CD4-positive, alpha-beta memory T cell (primary cell): ENCODE data around the gene CBARP. TPM values are rescaled to one million over a fixed set of nuclear protein-coding genes. Genes with fewer than 3 reads are reported as not detected.

Source experiments
- CTCF ChIA-PET: fragments of 350-600 bp; sonication (Branson Sonifier 250); formaldehyde crosslinking; loops from one replicate; lab custom pipeline; 2021; ENCODE audit warnings: inconsistent platforms; ENCODE audit not compliant: partially characterized antibody; lab: Charles Lee
- POLR2A ChIA-PET: fragments of 350-600 bp; sonication (Branson Sonifier 250); formaldehyde crosslinking; loops from one replicate; lab custom pipeline; 2021; ENCODE audit not compliant: partially characterized antibody; lab: Charles Lee
- DNase-seq, 5 donors: peaks; one replicate each; pipeline versions ENCODE4 v3.0.0 to v3.0.0-alpha.2; 2020 to 2022; ENCODE audit warnings: mixed read lengths in 1 of 5
- H3K27ac ChIP-seq: one replicate; pipeline ENCODE4 v1.7.0; 2013; ENCODE audit warnings: low read depth, low read length
- H3K27me3 ChIP-seq: 2 replicates; pipeline ENCODE4 v1.7.0; 2013; ENCODE audit warnings: mild to moderate bottlenecking, low read length, moderate library complexity; ENCODE audit not compliant: insufficient read depth
- H3K36me3 ChIP-seq: 2 replicates; pipeline ENCODE4 v1.7.0; 2013; ENCODE audit warnings: mild to moderate bottlenecking, low read length, moderate library complexity; ENCODE audit not compliant: insufficient read depth
- H3K4me1 ChIP-seq: 2 replicates; pipeline ENCODE4 v1.7.0; 2013; ENCODE audit warnings: mild to moderate bottlenecking, low read length, moderate library complexity; ENCODE audit not compliant: insufficient read depth
- H3K4me3 ChIP-seq, 2 donors: one replicate each; pipeline ENCODE4 v1.7.0; 2013; ENCODE audit warnings: low read length in 2 of 2, mild to moderate bottlenecking in 1 of 2
- H3K9me3 ChIP-seq, 2 donors: one replicate each; pipeline ENCODE4 v1.7.0; 2013; ENCODE audit warnings: low read length in 2 of 2, control low read depth in 1 of 2; ENCODE audit not compliant: control insufficient read depth in 1 of 2
- H3K27ac Mint-ChIP-seq, 7 donors: one replicate each; pipeline ENCODE4 v1.8.0; 2020 to 2021; ENCODE audit warnings: mixed read lengths in 7 of 7, mild to moderate bottlenecking in 6 of 7, inconsistent platforms in 3 of 7, moderate library complexity in 3 of 7
- H3K27me3 Mint-ChIP-seq, 2 donors: one replicate each; pipeline ENCODE4 v1.8.0; 2020 to 2021; ENCODE audit warnings: mixed read lengths in 2 of 2
- H3K36me3 Mint-ChIP-seq, 2 donors: one replicate each; pipeline ENCODE4 v1.8.0; 2020 to 2021; ENCODE audit warnings: mixed read lengths in 2 of 2, inconsistent platforms in 1 of 2, mild to moderate bottlenecking in 1 of 2
- H3K4me1 Mint-ChIP-seq, 4 donors: one replicate each; pipeline ENCODE4 v1.8.0; 2020 to 2021; ENCODE audit warnings: mixed read lengths in 4 of 4, mild to moderate bottlenecking in 1 of 4
- H3K4me3 Mint-ChIP-seq, 8 donors: one replicate each; pipeline ENCODE4 v1.8.0; 2020 to 2021; ENCODE audit warnings: mixed read lengths in 8 of 8, mild to moderate bottlenecking in 7 of 8, moderate library complexity in 6 of 8, inconsistent platforms in 3 of 8
- H3K9me3 Mint-ChIP-seq, 8 donors: one replicate each; pipeline ENCODE4 v1.8.0; 2020 to 2021; ENCODE audit warnings: mixed read lengths in 8 of 8, mild to moderate bottlenecking in 5 of 8, inconsistent platforms in 3 of 8, moderate library complexity in 1 of 8
- intact Hi-C: fragments of 100-400 bp; cut with micrococcal nuclease; formaldehyde crosslinking; loops from one replicate; pipeline ENCODE4 v1.15.1; 2023
- polyA plus RNA-seq, 2 donors: library from polyadenylated mRNA; unstranded; fragments of 300-500 nt; fragmentation: Illumina TruSeq; gene quantifications; one replicate each; pipeline ENCODE4 v1.2.3, GENCODE V29; 2021
- total RNA-seq, 2 experiments: library from RNA; stranded (reverse); gene quantifications; one replicate each; pipeline ENCODE4 v1.2.3, GENCODE V29; 2021

Gene CBARP
- total and polyA plus RNA-seq, 4 experiments from 2014 or later, result not detected

GRCh38 chr19:1275260-1275975 lies 37.6 kb upstream of the CBARP start, which contains the start of gene FAM174C:
FAM174C (plus strand) TSS chr19:1275530; CDS start chr19:1275550, 20 bp downstream.
- intact Hi-C loops, result loop anchor here (1.0 to 5.0 kb wide), 5 partner anchors 82 to 215 kb away; partner anchors contain the start of genes DAZAP1, NDUFS7, PCSK4 and RPS15
- Histone ChIP-seq H3K27me3 (no peaks in the 10 kb centered on the region), H3K4me3 (peak within 1 kb of the TSS; percentile 42 to 87), H3K36me3 (peaks cover 53% of the 10 kb centered on the region), H3K27ac (peak within 1 kb of the TSS; percentile 93), H3K9me3 (no peaks in the 10 kb centered on the region), H3K4me1 (peaks cover 61% of the 10 kb centered on the region)
- DNase-seq, result peak; percentile 95 to 97 (median 97)
- H3K36me3 Mint-ChIP-seq, result peaks cover 36 to 61% of the 10 kb centered on the region in 2 donors
- POLR2A ChIA-PET, result interaction anchor here (0.5 to 5.7 kb wide), 34 partner anchors 9 to 596 kb away, joined by 3 to 74 read pairs (median 4); partner anchors contain the start of genes ABCA7, ARHGAP45, ATP5F1D and CBARP
- H3K4me1 Mint-ChIP-seq, result peaks cover 30 to 66% (median 42%) of the 10 kb centered on the region in 4 donors
- H3K27me3 Mint-ChIP-seq, result no peaks in the 10 kb centered on the region
- peak within 1 kb of the TSS; percentile 95 to 98 (median 96) for H3K27ac Mint-ChIP-seq
- peaks cover 0 to 20% (median 0%) of the 10 kb centered on the region in 8 donors for H3K9me3 Mint-ChIP-seq
- CTCF ChIA-PET, result interaction anchor here (1.4 kb wide), 1 partner anchor 31 kb away, joined by 8 read pairs; no protein-coding TSS in a partner anchor
- H3K4me3 Mint-ChIP-seq, result peak within 1 kb of the TSS; percentile 87 to 93 (median 90)

GRCh38 chr19:1274852-1275259 lies 37.1 kb upstream of the CBARP start:
- POLR2A ChIA-PET, result interaction anchor here (0.5 to 5.7 kb wide), 36 partner anchors 8 to 596 kb away, joined by 3 to 74 read pairs (median 4); partner anchors contain the start of genes ABCA7, ARHGAP45, ATP5F1D and CBARP
- Histone ChIP-seq H3K9me3 (no peaks in the 10 kb centered on the region), H3K4me1 (peaks cover 67% of the 10 kb centered on the region), H3K27me3 (no peaks in the 10 kb centered on the region), H3K36me3 (peaks cover 55% of the 10 kb centered on the region), H3K4me3 (peak overlapping the region in 1 of 2 donors; percentile 87), H3K27ac (peak overlapping the region; percentile 93)
- Mint-ChIP-seq H3K4me3 (peak overlapping the region in 4 of 8 donors; percentile 52 to 64 (median 62)), H3K9me3 (peaks cover 0 to 24% (median 0%) of the 10 kb centered on the region in 8 donors), H3K27me3 (no peaks in the 10 kb centered on the region), H3K36me3 (peaks cover 39 to 64% of the 10 kb centered on the region in 2 donors), H3K4me1 (peaks cover 32 to 66% (median 45%) of the 10 kb centered on the region in 4 donors), H3K27ac (peak overlapping the region in 4 of 7 donors; percentile 76 to 95 (median 82))
- CTCF ChIA-PET, result interaction anchor here (1.4 to 3.9 kb wide), 2 partner anchors 30 to 31 kb away, joined by 8 to 31 read pairs; no protein-coding TSS in a partner anchor
- intact Hi-C loops, result loop anchor here (1.0 to 5.0 kb wide), 5 partner anchors 82 to 215 kb away; partner anchors contain the start of genes DAZAP1, NDUFS7, PCSK4 and RPS15
- peak in 1 of 5 donors; percentile 39 for DNase-seq

DNA sequence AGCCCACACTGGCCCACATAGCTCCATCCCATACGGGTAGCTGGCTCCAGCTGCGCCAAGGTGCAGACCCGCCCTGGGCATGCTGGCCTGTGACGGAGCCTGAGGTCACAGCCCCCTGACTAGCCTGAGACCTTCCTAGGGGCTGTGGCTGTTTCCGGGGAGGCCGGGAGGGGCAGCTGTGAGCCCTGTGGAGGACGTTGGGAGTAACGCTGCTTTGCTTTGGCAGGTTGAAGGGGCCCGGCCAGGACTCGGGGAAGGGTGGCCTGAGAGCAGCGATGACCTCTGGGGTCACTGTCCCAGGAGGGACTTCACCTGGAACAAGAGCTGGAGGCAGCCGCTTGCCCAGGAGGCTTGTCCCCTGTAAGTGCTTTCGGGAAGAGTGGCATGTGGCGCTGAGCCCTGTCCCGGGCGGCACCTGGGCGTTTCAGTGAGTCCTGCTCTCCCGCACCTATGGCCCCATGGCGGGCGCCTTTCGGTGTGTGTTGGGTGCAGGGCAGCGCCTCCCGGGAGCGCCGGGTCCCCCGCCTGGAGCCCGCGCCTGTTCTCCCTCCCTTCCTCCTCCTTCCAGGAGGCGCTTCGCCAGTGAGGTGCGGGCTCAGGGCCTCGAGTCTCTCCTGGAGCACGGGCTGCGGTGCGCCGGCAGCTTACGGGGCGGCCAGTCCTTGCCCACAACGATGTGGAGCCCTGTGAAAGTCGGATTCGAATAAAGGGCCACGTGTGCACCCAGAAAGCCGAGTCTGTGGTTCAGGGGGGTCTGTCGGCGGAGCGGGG lies 36.5 kb upstream of the CBARP start:
- intact Hi-C loops, result no loop called here
- Mint-ChIP-seq H3K4me1 (peaks cover 29 to 62% (median 42%) of the 10 kb centered on the region in 4 donors), H3K4me3 (peak overlapping the region; percentile 35 to 74 (median 60)), H3K27me3 (no peaks in the 10 kb centered on the region), H3K36me3 (peaks cover 35 to 61% of the 10 kb centered on the region in 2 donors), H3K27ac (peak overlapping the region; percentile 77 to 95 (median 84)), H3K9me3 (peaks cover 0 to 24% (median 0%) of the 10 kb centered on the region in 8 donors)
- no peak overlapping the region for H3K4me3 ChIP-seq
- peaks cover 68% of the 10 kb centered on the region for H3K4me1 ChIP-seq
- POLR2A ChIA-PET, result interaction anchor here (1.0 to 5.7 kb wide), 10 partner anchors 9 to 248 kb away, joined by 3 to 74 read pairs (median 6); partner anchors contain the start of genes ARHGAP45, ATP5F1D and CNN2
- H3K27me3 ChIP-seq, result no peaks in the 10 kb centered on the region
- H3K9me3 ChIP-seq, result no peaks in the 10 kb centered on the region
- H3K36me3 ChIP-seq, result peaks cover 53% of the 10 kb centered on the region
- peak in 1 of 5 donors; percentile 49 for DNase-seq
- CTCF ChIA-PET, result interaction anchor here (1.1 to 3.9 kb wide), 2 partner anchors 22 to 30 kb away, joined by 3 to 31 read pairs; no protein-coding TSS in a partner anchor
- peak overlapping the region; percentile 93 for H3K27ac ChIP-seq

GRCh38 chr19:1273263-1274041 lies 35.6 kb upstream of the CBARP start:
- Mint-ChIP-seq H3K27ac (peak overlapping the region; percentile 77 to 95 (median 87)), H3K27me3 (no peaks in the 10 kb centered on the region), H3K4me3 (peak overlapping the region; percentile 51 to 74 (median 64)), H3K36me3 (peaks cover 35 to 58% of the 10 kb centered on the region in 2 donors), H3K4me1 (peaks cover 35 to 68% (median 48%) of the 10 kb centered on the region in 4 donors), H3K9me3 (peaks cover 0 to 26% (median 0%) of the 10 kb centered on the region in 8 donors)
- POLR2A ChIA-PET, result interaction anchor here (0.6 to 5.7 kb wide), 9 partner anchors 8 to 375 kb away, joined by 3 to 74 read pairs (median 5); partner anchors contain the start of genes ATP5F1D and CNN2
- Histone ChIP-seq H3K27me3 (no peaks in the 10 kb centered on the region), H3K9me3 (no peaks in the 10 kb centered on the region), H3K4me1 (peaks cover 73% of the 10 kb centered on the region), H3K27ac (peak overlapping the region; percentile 93), H3K36me3 (peaks cover 47% of the 10 kb centered on the region), H3K4me3 (no peak overlapping the region)
- CTCF ChIA-PET, result interaction anchor here (1.1 to 3.9 kb wide), 2 partner anchors 21 to 29 kb away, joined by 3 to 31 read pairs; no protein-coding TSS in a partner anchor
- DNase-seq, result no peak
- intact Hi-C loops, result no loop called here

GRCh38 chr19:1272423-1273262 lies 34.8 kb upstream of the CBARP start:
- no peak overlapping the region for H3K27ac ChIP-seq
- POLR2A ChIA-PET, result interaction anchor here (0.6 to 5.7 kb wide), 11 partner anchors 12 to 594 kb away, joined by 3 to 74 read pairs (median 4); partner anchors contain the start of genes ATP5F1D and CNN2
- H3K4me1 Mint-ChIP-seq, result peaks cover 35 to 70% (median 53%) of the 10 kb centered on the region in 4 donors

More at GRCh38 chr19:1272423-1273262, 34.8 kb upstream of the CBARP start:
- intact Hi-C loops, result no loop called here
- peaks cover 35 to 53% of the 10 kb centered on the region in 2 donors for H3K36me3 Mint-ChIP-seq
- Histone ChIP-seq H3K4me3 (no peak overlapping the region), H3K9me3 (no peaks in the 10 kb centered on the region), H3K4me1 (peaks cover 81% of the 10 kb centered on the region), H3K27me3 (no peaks in the 10 kb centered on the region), H3K36me3 (peaks cover 47% of the 10 kb centered on the region)
- no peaks in the 10 kb centered on the region for H3K27me3 Mint-ChIP-seq
- H3K9me3 Mint-ChIP-seq, result peaks cover 0 to 26% (median 0%) of the 10 kb centered on the region in 8 donors
- peak overlapping the region; percentile 52 to 91 (median 63) for H3K4me3 Mint-ChIP-seq
- H3K27ac Mint-ChIP-seq, result peak overlapping the region; percentile 64 to 95 (median 86)
- no peak for DNase-seq
- CTCF ChIA-PET, result interaction anchor here (3.9 kb wide), 1 partner anchor 29 kb away, joined by 31 read pairs; no protein-coding TSS in a partner anchor
